ENCODE data around the gene DCTN3. TPM values are rescaled to one million over a fixed set of nuclear protein-coding genes. Genes with fewer than 3 reads are reported as not detected.

Gene DCTN3
- total RNA-seq, 1 donor from 2014 or later: 67.6 TPM

Other genes with a start within 250 kb of the DCTN3 start
- gene MYORG, start 243.6 kb downstream of the DCTN3 start, total RNA-seq: 6.6 TPM
- 29.8 TPM for gene FAM219A, start 161.9 kb downstream of the DCTN3 start, total RNA-seq
- 0.58 TPM for gene DNAI1, start 161.7 kb downstream of the DCTN3 start, total RNA-seq
- gene ENHO, start 97.5 kb downstream of the DCTN3 start, total RNA-seq: 23.5 TPM
- gene CNTFR, start 30.8 kb downstream of the DCTN3 start, total RNA-seq: 23.2 TPM
- 17.0 TPM for gene RPP25L, start 8.4 kb downstream of the DCTN3 start, total RNA-seq
- gene ARID3C, start 8.6 kb upstream of the DCTN3 start, total RNA-seq: 1.2 TPM
- gene SIGMAR1, start 17.3 kb upstream of the DCTN3 start, total RNA-seq: 43.6 TPM
- gene GALT, start 26.2 kb upstream of the DCTN3 start, total RNA-seq: 48.9 TPM
- gene IL11RA, start 31.7 kb upstream of the DCTN3 start, total RNA-seq: 31.3 TPM
- not detected for gene CCL27, start 42.2 kb upstream of the DCTN3 start, total RNA-seq
- gene CCL19, start 70.8 kb upstream of the DCTN3 start, total RNA-seq: 1.3 TPM
- gene CCL21, start 89.6 kb upstream of the DCTN3 start, total RNA-seq: not detected

All from sciatic nerve (tissue), 1 donor.